WTC11 (cell line): ENCODE measurements around the gene ZNF292. TPM values are rescaled to one million over a fixed set of nuclear protein-coding genes. Genes with fewer than 3 reads are reported as not detected.
A peak's percentile ranks its signal among the peaks of the same experiment; 100 is the strongest.

Experiments used
- ATAC-seq: fragments of 200-7000 bp; cut with Tn5 transposase; 2 replicates; pipeline ENCODE4 v1.10.0; 2021; ENCODE audit warnings: mild to moderate bottlenecking, moderate library complexity
- CTCF ChIA-PET: fragments of 300-600 bp; sonication (Branson Sonifier 250); formaldehyde crosslinking; loops from one replicate; lab custom pipeline; 2021; ENCODE audit warnings: antibody characterized with exemption; lab: Charles Lee
- POLR2A ChIA-PET: fragments of 350-600 bp; sonication (Branson Sonifier 250); formaldehyde crosslinking; loops from one replicate; lab custom pipeline; 2021; ENCODE audit warnings: antibody characterized with exemption; lab: Charles Lee
- DNase-seq: peaks from one replicate; pipeline ENCODE4 v3.0.0; 2021; ENCODE audit warnings: low spot score
- H3K27ac Mint-ChIP-seq: 2 replicates; pipeline ENCODE4 v1.8.0; 2021; ENCODE audit warnings: mixed read lengths
- H3K27me3 Mint-ChIP-seq: 2 replicates; pipeline ENCODE4 v1.8.0; 2021; ENCODE audit warnings: low read depth, mild to moderate bottlenecking, moderate library complexity, mixed read lengths
- H3K36me3 Mint-ChIP-seq: 2 replicates; pipeline ENCODE4 v1.8.0; 2021; ENCODE audit warnings: mixed read lengths
- H3K4me1 Mint-ChIP-seq: 2 replicates; pipeline ENCODE4 v1.8.0; 2022; ENCODE audit warnings: mixed read lengths
- H3K4me3 Mint-ChIP-seq: 2 replicates; pipeline ENCODE4 v1.8.0; 2021; ENCODE audit warnings: mild to moderate bottlenecking, moderate library complexity, mixed read lengths
- H3K9me3 Mint-ChIP-seq: 2 replicates; pipeline ENCODE4 v1.8.0; 2021; ENCODE audit warnings: mixed read lengths
- ATF6 ChIP-seq: sonication (generic); formaldehyde crosslinking; IDR thresholded peaks from 2 replicates; pipeline ENCODE4 v1.8.1; 2023; ENCODE audit warnings: mild to moderate bottlenecking, missing genetic modification reagents
- CBFB ChIP-seq: sonication (generic); formaldehyde crosslinking; IDR thresholded peaks from 2 replicates; pipeline ENCODE4 v1.8.1; 2022; ENCODE audit warnings: mild to moderate bottlenecking, low read depth, missing genetic modification reagents
- E2F1 ChIP-seq: sonication (generic); formaldehyde crosslinking; IDR thresholded peaks from 2 replicates; pipeline ENCODE4 v1.8.0; 2022; ENCODE audit warnings: mild to moderate bottlenecking, missing genetic modification reagents
- ERG ChIP-seq: fragments of 250-450 bp; sonication (Bioruptor Pico); IDR thresholded peaks from 2 replicates; pipeline ENCODE4 v1.8.0; 2021; ENCODE audit warnings: mild to moderate bottlenecking
- FOXP1 ChIP-seq: sonication (generic); formaldehyde crosslinking; IDR thresholded peaks from 2 replicates; pipeline ENCODE4 v1.8.0; 2022; ENCODE audit warnings: missing genetic modification reagents, mild to moderate bottlenecking, moderate library complexity, borderline replicate concordance
- JAZF1 ChIP-seq: fragments of 250-450 bp; sonication (Bioruptor Pico); IDR thresholded peaks from 2 replicates; pipeline ENCODE4 v1.9.0; 2021; ENCODE audit warnings: moderate library complexity, mild to moderate bottlenecking, inconsistent platforms
- MXD4 ChIP-seq: fragments of 250-450 bp; sonication (Bioruptor Pico); IDR thresholded peaks from 2 replicates; pipeline ENCODE4 v1.8.0; 2021; ENCODE audit warnings: mild to moderate bottlenecking, moderate library complexity, borderline replicate concordance
- MYBL2 ChIP-seq: sonication (generic); formaldehyde crosslinking; IDR thresholded peaks from 2 replicates; pipeline ENCODE4 v1.8.1; 2023; ENCODE audit warnings: mild to moderate bottlenecking, moderate library complexity, missing genetic modification reagents
- NFYB ChIP-seq: sonication (generic); formaldehyde crosslinking; conservative IDR thresholded peaks from 2 replicates; pipeline ENCODE4 v1.8.0; 2022; ENCODE audit warnings: low read depth, missing genetic modification reagents
- NR3C1 ChIP-seq: sonication (generic); formaldehyde crosslinking; conservative IDR thresholded peaks from 2 replicates; pipeline ENCODE4 v1.8.1; 2023; ENCODE audit warnings: low read depth, mild to moderate bottlenecking, missing genetic modification reagents
- PRDM15 ChIP-seq: sonication (generic); formaldehyde crosslinking; IDR thresholded peaks from 2 replicates; pipeline ENCODE4 v1.8.0; 2022; ENCODE audit warnings: missing genetic modification reagents
- RELA ChIP-seq: sonication (generic); formaldehyde crosslinking; IDR thresholded peaks from 2 replicates; pipeline ENCODE4 v1.8.1; 2022; ENCODE audit warnings: missing genetic modification reagents, mild to moderate bottlenecking, borderline replicate concordance
- SMAD3 ChIP-seq: sonication (generic); formaldehyde crosslinking; IDR thresholded peaks from 2 replicates; pipeline ENCODE4 v1.8.0; 2022; ENCODE audit warnings: missing genetic modification reagents, mild to moderate bottlenecking, borderline replicate concordance
- SMAD4 ChIP-seq: sonication (generic); formaldehyde crosslinking; IDR thresholded peaks from 2 replicates; pipeline ENCODE4 v1.8.0; 2022; ENCODE audit warnings: mild to moderate bottlenecking, missing genetic modification reagents
- USF1 ChIP-seq: sonication (generic); formaldehyde crosslinking; IDR thresholded peaks from 2 replicates; pipeline ENCODE4 v1.8.0; 2022; ENCODE audit warnings: mild to moderate bottlenecking, missing genetic modification reagents
- ZNF121 ChIP-seq: sonication (generic); formaldehyde crosslinking; IDR thresholded peaks from 2 replicates; pipeline ENCODE4 v1.8.0; 2023; ENCODE audit warnings: missing genetic modification reagents
- ZNF138 ChIP-seq: sonication (generic); formaldehyde crosslinking; conservative IDR thresholded peaks from 2 replicates; pipeline ENCODE4 v1.8.1; 2022; ENCODE audit warnings: mild to moderate bottlenecking, moderate library complexity, missing genetic modification reagents
- ZNF317 ChIP-seq: sonication (generic); formaldehyde crosslinking; IDR thresholded peaks from 2 replicates; pipeline ENCODE4 v1.8.1; 2023; ENCODE audit warnings: low read depth, mild to moderate bottlenecking, moderate library complexity, missing genetic modification reagents, borderline replicate concordance
- ZNF423 ChIP-seq: fragments of 250-450 bp; sonication (Bioruptor Pico); IDR thresholded peaks from 2 replicates; pipeline ENCODE4 v2.1.2; 2022; ENCODE audit warnings: mild to moderate bottlenecking, moderate library complexity
- total RNA-seq: library from RNA; stranded (reverse); gene quantifications from 3 replicates; pipeline ENCODE4 v1.2.3, GENCODE V29; 2021

ZNF292 gene
- total RNA-seq, 1 experiment from 2014 or later, result 42.1 TPM

- POLR2A ChIA-PET, result no interaction called here
- no peak for ATAC-seq
Observed at GRCh38 chr6:87224971-87225370, 69.6 kb downstream of the ZNF292 start.

GRCh38 chr6:87225511-87225910 is 70.1 kb downstream of the ZNF292 start:
- Mint-ChIP-seq H3K36me3 (peaks cover 49% of the 10 kb centered on the region), H3K27me3 (no peaks in the 10 kb centered on the region), H3K9me3 (peaks cover 10% of the 10 kb centered on the region), H3K27ac (no peak overlapping the region), H3K4me3 (no peak overlapping the region), H3K4me1 (peaks cover 15% of the 10 kb centered on the region)
- ATAC-seq (no peak), DNase-seq (no peak)
- TF ChIP-seq MXD4 (no peak), E2F1 (CRISPR knock-in tag) (no peak), ZNF138 (no peak), USF1 (CRISPR knock-in tag) (no peak), PRDM15 (CRISPR knock-in tag) (no peak), ERG (no peak), MYBL2 (CRISPR knock-in tag) (no peak), FOXP1 (CRISPR knock-in tag) (no peak)
- POLR2A ChIA-PET, result no interaction called here
- CTCF ChIA-PET, result no interaction called here

More at GRCh38 chr6:87224971-87225370, 69.6 kb downstream of the ZNF292 start:
- no peak overlapping the region for H3K4me3 Mint-ChIP-seq
- no peaks in the 10 kb centered on the region for H3K27me3 Mint-ChIP-seq
- H3K9me3 Mint-ChIP-seq, result peaks cover 10% of the 10 kb centered on the region
- H3K27ac Mint-ChIP-seq, result 0 out of 2 replicates have a peak overlapping the region, but pooled peaks have one; percentile 30
- peaks cover 15% of the 10 kb centered on the region for H3K4me1 Mint-ChIP-seq
- CTCF ChIA-PET, result no interaction called here
- H3K36me3 Mint-ChIP-seq, result peaks cover 50% of the 10 kb centered on the region
- TF ChIP-seq ZNF121 (CRISPR knock-in tag) (no peak), SMAD4 (CRISPR knock-in tag) (no peak), ZNF423 (CRISPR knock-in tag) (no peak)
- DNase-seq, result no peak

- H3K27me3 Mint-ChIP-seq, result no peaks in the 10 kb centered on the region
- H3K4me3 Mint-ChIP-seq, result no peak overlapping the region
- CTCF ChIA-PET, result no interaction called here
- TF ChIP-seq ZNF317 (CRISPR knock-in tag) (no peak), SMAD3 (no peak), E2F1 (CRISPR knock-in tag) (no peak), CBFB (CRISPR knock-in tag) (no peak), RELA (CRISPR knock-in tag) (no peak), NR3C1 (CRISPR knock-in tag) (no peak), NFYB (CRISPR knock-in tag) (no peak), JAZF1 (no peak), ATF6 (CRISPR knock-in tag) (no peak)
- TF ChIP-seq, all 79 proteins: peak for 0
- POLR2A ChIA-PET, result interaction anchor here (0.6 kb wide), 1 partner anchor 27 kb away, joined by 4 read pairs; no protein-coding TSS in a partner anchor
- Mint-ChIP-seq H3K4me1 (peaks cover 15% of the 10 kb centered on the region), H3K9me3 (peaks cover 10% of the 10 kb centered on the region), H3K36me3 (peaks cover 46% of the 10 kb centered on the region), H3K27ac (no peak overlapping the region)
- no peak for ATAC-seq
- no peak for DNase-seq
Observed at GRCh38 chr6:87225937-87226336, 70.6 kb downstream of the ZNF292 start.
